ENCODE results near the gene CSGALNACT2.
"Not testable (repeated sequence)": the region's sequence is repeated elsewhere in the genome, so short reads cannot be mapped to it uniquely, and the experiment has no call there.

DNA sequence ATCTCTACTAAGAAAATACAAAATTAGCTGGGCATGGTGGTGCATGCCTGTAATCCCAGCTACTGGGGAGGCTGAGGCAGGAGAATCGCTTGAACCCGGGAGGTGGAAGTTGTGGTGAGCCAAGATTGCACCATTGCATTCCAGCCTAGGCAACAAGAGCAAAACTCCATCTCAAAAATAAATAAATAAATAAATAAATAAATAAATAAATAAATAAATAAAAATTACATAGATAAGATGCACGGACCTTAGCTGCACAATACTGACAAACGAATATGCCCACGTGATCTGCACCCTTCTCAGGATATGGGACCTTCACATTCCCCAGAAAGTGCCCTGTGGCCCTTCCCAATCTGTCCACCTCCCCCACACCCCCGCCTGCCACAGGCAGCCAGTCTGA is 38.9 kb upstream of the CSGALNACT2 start:
- TF ChIP-seq, protein P1, sequence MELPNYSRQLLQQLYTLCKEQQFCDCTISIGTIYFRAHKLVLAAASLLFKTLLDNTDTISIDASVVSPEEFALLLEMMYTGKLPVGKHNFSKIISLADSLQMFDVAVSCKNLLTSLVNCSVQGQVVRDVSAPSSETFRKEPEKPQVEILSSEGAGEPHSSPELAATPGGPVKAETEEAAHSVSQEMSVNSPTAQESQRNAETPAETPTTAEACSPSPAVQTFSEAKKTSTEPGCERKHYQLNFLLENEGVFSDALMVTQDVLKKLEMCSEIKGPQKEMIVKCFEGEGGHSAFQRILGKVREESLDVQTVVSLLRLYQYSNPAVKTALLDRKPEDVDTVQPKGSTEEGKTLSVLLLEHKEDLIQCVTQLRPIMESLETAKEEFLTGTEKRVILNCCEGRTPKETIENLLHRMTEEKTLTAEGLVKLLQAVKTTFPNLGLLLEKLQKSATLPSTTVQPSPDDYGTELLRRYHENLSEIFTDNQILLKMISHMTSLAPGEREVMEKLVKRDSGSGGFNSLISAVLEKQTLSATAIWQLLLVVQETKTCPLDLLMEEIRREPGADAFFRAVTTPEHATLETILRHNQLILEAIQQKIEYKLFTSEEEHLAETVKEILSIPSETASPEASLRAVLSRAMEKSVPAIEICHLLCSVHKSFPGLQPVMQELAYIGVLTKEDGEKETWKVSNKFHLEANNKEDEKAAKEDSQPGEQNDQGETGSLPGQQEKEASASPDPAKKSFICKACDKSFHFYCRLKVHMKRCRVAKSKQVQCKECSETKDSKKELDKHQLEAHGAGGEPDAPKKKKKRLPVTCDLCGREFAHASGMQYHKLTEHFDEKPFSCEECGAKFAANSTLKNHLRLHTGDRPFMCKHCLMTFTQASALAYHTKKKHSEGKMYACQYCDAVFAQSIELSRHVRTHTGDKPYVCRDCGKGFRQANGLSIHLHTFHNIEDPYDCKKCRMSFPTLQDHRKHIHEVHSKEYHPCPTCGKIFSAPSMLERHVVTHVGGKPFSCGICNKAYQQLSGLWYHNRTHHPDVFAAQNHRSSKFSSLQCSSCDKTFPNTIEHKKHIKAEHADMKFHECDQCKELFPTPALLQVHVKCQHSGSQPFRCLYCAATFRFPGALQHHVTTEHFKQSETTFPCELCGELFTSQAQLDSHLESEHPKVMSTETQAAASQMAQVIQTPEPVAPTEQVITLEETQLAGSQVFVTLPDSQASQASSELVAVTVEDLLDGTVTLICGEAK (IDR thresholded peaks at IDR 0.05; ENCODE audit: borderline replicate concordance) = not testable (repeated sequence)
- TF ChIP-seq POLR2A (IDR thresholded peaks at IDR 0.05; ENCODE audit: low read depth, low read length); MTA3 (IDR thresholded peaks at IDR 0.05; ENCODE audit: borderline replicate concordance, low read length); JUNB (IDR thresholded peaks at IDR 0.05); CHD2 (IDR thresholded peaks at IDR 0.05; ENCODE audit: borderline replicate concordance, low read depth, low read length); POLR2AphosphoS5 (IDR thresholded peaks at IDR 0.05; ENCODE audit: low read length); HDAC6 (IDR thresholded peaks at IDR 0.05; ENCODE audit: unreplicated experiment); EGR1 (IDR thresholded peaks at IDR 0.05; ENCODE audit: borderline replicate concordance in 1 of 2, low read depth in 2 of 2, low read length in 2 of 2); SUZ12 (IDR thresholded peaks at IDR 0.05; ENCODE audit: unreplicated experiment); NFIC (IDR thresholded peaks at IDR 0.05; ENCODE audit: low read depth, low read length); EP300 (IDR thresholded peaks at IDR 0.05; ENCODE audit: borderline replicate concordance in 1 of 2, control insufficient read depth in 1 of 2, low read depth in 2 of 2, low read length in 2 of 2): not testable (repeated sequence)
- TF ChIP-seq, protein P2, sequence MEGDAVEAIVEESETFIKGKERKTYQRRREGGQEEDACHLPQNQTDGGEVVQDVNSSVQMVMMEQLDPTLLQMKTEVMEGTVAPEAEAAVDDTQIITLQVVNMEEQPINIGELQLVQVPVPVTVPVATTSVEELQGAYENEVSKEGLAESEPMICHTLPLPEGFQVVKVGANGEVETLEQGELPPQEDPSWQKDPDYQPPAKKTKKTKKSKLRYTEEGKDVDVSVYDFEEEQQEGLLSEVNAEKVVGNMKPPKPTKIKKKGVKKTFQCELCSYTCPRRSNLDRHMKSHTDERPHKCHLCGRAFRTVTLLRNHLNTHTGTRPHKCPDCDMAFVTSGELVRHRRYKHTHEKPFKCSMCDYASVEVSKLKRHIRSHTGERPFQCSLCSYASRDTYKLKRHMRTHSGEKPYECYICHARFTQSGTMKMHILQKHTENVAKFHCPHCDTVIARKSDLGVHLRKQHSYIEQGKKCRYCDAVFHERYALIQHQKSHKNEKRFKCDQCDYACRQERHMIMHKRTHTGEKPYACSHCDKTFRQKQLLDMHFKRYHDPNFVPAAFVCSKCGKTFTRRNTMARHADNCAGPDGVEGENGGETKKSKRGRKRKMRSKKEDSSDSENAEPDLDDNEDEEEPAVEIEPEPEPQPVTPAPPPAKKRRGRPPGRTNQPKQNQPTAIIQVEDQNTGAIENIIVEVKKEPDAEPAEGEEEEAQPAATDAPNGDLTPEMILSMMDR (IDR thresholded peaks at IDR 0.05 in 2 of 3, conservative IDR thresholded peaks at IDR 0.05 in 1 of 3; ENCODE audit: control insufficient read depth in 2 of 3, extremely low read depth in 1 of 3, insufficient read depth in 1 of 3, low read depth in 3 of 3, low read length in 3 of 3) = not testable (repeated sequence)
- TF ChIP-seq, protein P3, sequence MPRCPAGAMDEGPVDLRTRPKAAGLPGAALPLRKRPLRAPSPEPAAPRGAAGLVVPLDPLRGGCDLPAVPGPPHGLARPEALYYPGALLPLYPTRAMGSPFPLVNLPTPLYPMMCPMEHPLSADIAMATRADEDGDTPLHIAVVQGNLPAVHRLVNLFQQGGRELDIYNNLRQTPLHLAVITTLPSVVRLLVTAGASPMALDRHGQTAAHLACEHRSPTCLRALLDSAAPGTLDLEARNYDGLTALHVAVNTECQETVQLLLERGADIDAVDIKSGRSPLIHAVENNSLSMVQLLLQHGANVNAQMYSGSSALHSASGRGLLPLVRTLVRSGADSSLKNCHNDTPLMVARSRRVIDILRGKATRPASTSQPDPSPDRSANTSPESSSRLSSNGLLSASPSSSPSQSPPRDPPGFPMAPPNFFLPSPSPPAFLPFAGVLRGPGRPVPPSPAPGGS (IDR thresholded peaks at IDR 0.05; ENCODE audit: borderline replicate concordance, insufficient read depth, low read depth, low read length, poor library complexity, severe bottlenecking) = not testable (repeated sequence)
- TF ChIP-seq, protein P4, sequence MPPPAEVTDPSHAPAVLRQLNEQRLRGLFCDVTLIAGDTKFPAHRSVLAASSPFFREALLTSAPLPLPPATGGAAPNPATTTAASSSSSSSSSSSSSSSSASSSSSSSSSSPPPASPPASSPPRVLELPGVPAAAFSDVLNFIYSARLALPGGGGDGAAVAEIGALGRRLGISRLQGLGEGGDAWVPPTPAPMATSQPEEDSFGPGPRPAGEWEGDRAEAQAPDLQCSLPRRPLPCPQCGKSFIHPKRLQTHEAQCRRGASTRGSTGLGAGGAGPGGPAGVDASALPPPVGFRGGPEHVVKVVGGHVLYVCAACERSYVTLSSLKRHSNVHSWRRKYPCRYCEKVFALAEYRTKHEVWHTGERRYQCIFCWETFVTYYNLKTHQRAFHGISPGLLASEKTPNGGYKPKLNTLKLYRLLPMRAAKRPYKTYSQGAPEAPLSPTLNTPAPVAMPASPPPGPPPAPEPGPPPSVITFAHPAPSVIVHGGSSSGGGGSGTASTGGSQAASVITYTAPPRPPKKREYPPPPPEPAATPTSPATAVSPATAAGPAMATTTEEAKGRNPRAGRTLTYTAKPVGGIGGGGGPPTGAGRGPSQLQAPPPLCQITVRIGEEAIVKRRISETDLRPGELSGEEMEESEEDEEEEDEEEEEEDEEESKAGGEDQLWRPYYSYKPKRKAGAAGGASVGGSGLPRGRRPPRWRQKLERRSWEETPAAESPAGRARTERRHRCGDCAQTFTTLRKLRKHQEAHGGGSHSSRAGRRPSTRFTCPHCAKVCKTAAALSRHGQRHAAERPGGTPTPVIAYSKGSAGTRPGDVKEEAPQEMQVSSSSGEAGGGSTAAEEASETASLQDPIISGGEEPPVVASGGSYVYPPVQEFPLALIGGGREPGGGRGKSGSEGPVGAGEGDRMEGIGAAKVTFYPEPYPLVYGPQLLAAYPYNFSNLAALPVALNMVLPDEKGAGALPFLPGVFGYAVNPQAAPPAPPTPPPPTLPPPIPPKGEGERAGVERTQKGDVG (CRISPR knock-in tag; IDR thresholded peaks at IDR 0.05) = not testable (repeated sequence)
